H1 (cell line): ENCODE results near the gene LRP8. TPM values are rescaled to one million over a fixed set of nuclear protein-coding genes. Genes with fewer than 3 reads are reported as not detected.

ENCODE experiments used
- CTCF ChIA-PET: fragments of 300-600 bp; sonication (Branson Sonifier 250); formaldehyde crosslinking; loops from one replicate; lab custom pipeline; 2021; ENCODE audit not compliant: partially characterized antibody; lab: Charles Lee
- POLR2A ChIA-PET: fragments of 300-600 bp; sonication (Branson Sonifier 250); formaldehyde crosslinking; loops from one replicate; lab custom pipeline; 2021; ENCODE audit warnings: inconsistent platforms; ENCODE audit not compliant: partially characterized antibody; lab: Charles Lee
- DNase-seq, 2 experiments: peaks; one replicate each; pipeline versions ENCODE4 v3.0.0 to v3.0.0-alpha.2; 2010 to 2022; ENCODE audit warnings: low spot score in 2 of 2, low read depth in 1 of 2, mixed read lengths in 1 of 2
- FAIRE-seq: peaks from 2 replicates; lab custom pipeline; 2011; peaks lifted over from hg19 to GRCh38; lab: Jason Lieb, UNC
- H2AFZ ChIP-seq: 2 replicates; pipeline ENCODE4 v1.8.1; 2012; ENCODE audit warnings: low read length, inconsistent platforms
- H2AK5ac ChIP-seq: 2 replicates; pipeline ENCODE4 v1.6.1; 2013; ENCODE audit warnings: low read depth, low read length
- H2BK120ac ChIP-seq: replicated peaks from 2 replicates; pipeline ENCODE3; 2013; ENCODE audit warnings: low read depth, low read length, inconsistent platforms
- H2BK12ac ChIP-seq: 2 replicates; pipeline ENCODE4 v1.6.1; 2013; ENCODE audit warnings: low read depth, low read length
- H2BK15ac ChIP-seq: 2 replicates; pipeline ENCODE4 v1.6.1; 2013; ENCODE audit warnings: low read length
- H2BK20ac ChIP-seq: 2 replicates; pipeline ENCODE4 v1.6.1; 2013; ENCODE audit warnings: low read length
- H2BK5ac ChIP-seq: 2 replicates; pipeline ENCODE4 v1.6.1; 2013; ENCODE audit warnings: low read depth, low read length
- H3K14ac ChIP-seq: 2 replicates; pipeline ENCODE4 v1.6.1; 2013; ENCODE audit warnings: inconsistent platforms; ENCODE audit not compliant: insufficient read length
- H3K18ac ChIP-seq: 2 replicates; pipeline ENCODE4 v1.6.1; 2013; ENCODE audit warnings: low read length; ENCODE audit errors: extremely low read depth
- H3K23ac ChIP-seq: 2 replicates; pipeline ENCODE4 v1.6.1; 2013; ENCODE audit warnings: inconsistent platforms; ENCODE audit not compliant: insufficient read length
- H3K23me2 ChIP-seq: 2 replicates; pipeline ENCODE4 v1.6.1; 2013; ENCODE audit warnings: low read depth, low read length
- H3K27ac ChIP-seq: 2 replicates; pipeline ENCODE4 v1.6.1; 2011; ENCODE audit warnings: low read depth, low read length, inconsistent platforms
- H3K27me3 ChIP-seq, 4 experiments: replicated peaks in 1 of 4; 1 replicate in 1 of 4; 2 replicates in 3 of 4; pipeline versions ENCODE4 v1.6.1 to v1.8.1; 2011 to 2013; ENCODE audit warnings: low read length in 3 of 4, mild to moderate bottlenecking in 3 of 4, inconsistent platforms in 2 of 4, mixed read lengths in 2 of 4, moderate library complexity in 1 of 4; ENCODE audit not compliant: control insufficient read depth in 3 of 4, insufficient read depth in 3 of 4; ENCODE audit errors: extremely low read depth in 1 of 4
- H3K36me3 ChIP-seq, 4 experiments: 2 replicates each; pipeline versions ENCODE4 v1.6.1 to v1.8.1; 2011 to 2013; ENCODE audit warnings: mild to moderate bottlenecking in 4 of 4, low read length in 3 of 4, moderate library complexity in 2 of 4, control low read depth in 1 of 4, inconsistent platforms in 1 of 4; ENCODE audit not compliant: insufficient read depth in 4 of 4, control insufficient read depth in 2 of 4
- H3K4ac ChIP-seq: replicated peaks from 2 replicates; pipeline ENCODE3; 2013; ENCODE audit warnings: low read length, low read depth, mixed read lengths, inconsistent platforms; ENCODE audit not compliant: insufficient read length
- H3K4me1 ChIP-seq, 4 experiments: replicated peaks in 1 of 4; 1 replicate in 1 of 4; 2 replicates in 3 of 4; pipeline versions ENCODE4 v1.6.1 to v1.8.1; 2011 to 2013; ENCODE audit warnings: low read length in 3 of 4, inconsistent platforms in 2 of 4, mixed read lengths in 1 of 4; ENCODE audit not compliant: insufficient read depth in 4 of 4, control insufficient read depth in 3 of 4
- H3K4me2 ChIP-seq, 2 experiments: 2 replicates each; pipeline versions ENCODE4 v1.6.1 to v1.8.1; 2011 to 2013; ENCODE audit warnings: low read depth in 2 of 2, low read length in 2 of 2, control low read depth in 1 of 2, inconsistent platforms in 1 of 2, mild to moderate bottlenecking in 1 of 2; ENCODE audit not compliant: insufficient read depth in 1 of 2
- H3K4me3 ChIP-seq, 4 experiments: fragments of 200-600, 300-600 bp in 1 of 4; sonication (generic), shearing (Covaris generic), sonication (Bioruptor Twin) in 1 of 4; 2 replicates each; pipeline versions ENCODE4 v1.5.1 to v1.8.1; 2011 to 2016; ENCODE audit warnings: low read length in 4 of 4, low read depth in 3 of 4, control low read depth in 2 of 4, inconsistent platforms in 2 of 4, mild to moderate bottlenecking in 2 of 4, mixed read lengths in 1 of 4, moderate library complexity in 1 of 4; ENCODE audit not compliant: insufficient read depth in 2 of 4; ENCODE audit errors: extremely low read depth in 1 of 4
- H3K56ac ChIP-seq: replicated peaks from 2 replicates; pipeline ENCODE3; 2013; ENCODE audit warnings: low read depth, mild to moderate bottlenecking, mixed read lengths, low read length, inconsistent platforms; ENCODE audit not compliant: insufficient read length
- H3K79me1 ChIP-seq: 2 replicates; pipeline ENCODE4 v1.6.1; 2013; ENCODE audit warnings: low read depth, low read length, control low read depth
- H3K79me2 ChIP-seq, 2 experiments: 2 replicates each; pipeline versions ENCODE4 v1.6.1 to v1.8.1; 2012 to 2013; ENCODE audit warnings: low read length in 2 of 2, mild to moderate bottlenecking in 2 of 2, inconsistent platforms in 1 of 2; ENCODE audit not compliant: insufficient read depth in 2 of 2, control insufficient read depth in 1 of 2
- H3K9ac ChIP-seq, 4 experiments: replicated peaks in 1 of 4; 1 replicate in 1 of 4; 2 replicates in 3 of 4; pipeline versions ENCODE4 v1.6.1 to v1.8.1; 2011 to 2013; ENCODE audit warnings: low read depth in 3 of 4, low read length in 3 of 4, control low read depth in 2 of 4, mild to moderate bottlenecking in 2 of 4, moderate library complexity in 2 of 4, inconsistent platforms in 1 of 4; ENCODE audit errors: extremely low read depth in 1 of 4
- H3K9me3 ChIP-seq, 2 experiments: 2 replicates each; pipeline versions ENCODE4 v1.6.1 to v1.8.1; 2012 to 2013; ENCODE audit warnings: mild to moderate bottlenecking in 2 of 2, moderate library complexity in 2 of 2, control low read depth in 1 of 2, inconsistent platforms in 1 of 2, low read depth in 1 of 2, low read length in 1 of 2, mixed read lengths in 1 of 2; ENCODE audit not compliant: insufficient read depth in 2 of 2
- H4K20me1 ChIP-seq, 2 experiments: replicated peaks in 1 of 2; 2 replicates each; pipeline versions ENCODE3 to v1.8.1; 2011 to 2013; ENCODE audit warnings: inconsistent platforms in 2 of 2, low read length in 2 of 2, mild to moderate bottlenecking in 1 of 2; ENCODE audit not compliant: insufficient read depth in 2 of 2, control insufficient read depth in 1 of 2
- H4K5ac ChIP-seq: 2 replicates; pipeline ENCODE4 v1.6.1; 2013; ENCODE audit warnings: low read length, low read depth, mixed read lengths, inconsistent platforms; ENCODE audit not compliant: insufficient read length
- H4K8ac ChIP-seq: 2 replicates; pipeline ENCODE4 v1.8.0; 2013; ENCODE audit warnings: mild to moderate bottlenecking, moderate library complexity, low read length, inconsistent platforms; ENCODE audit not compliant: insufficient read depth; ENCODE audit errors: extremely low read depth
- H4K91ac ChIP-seq: replicated peaks from 2 replicates; pipeline ENCODE3; 2013; ENCODE audit warnings: low read length, mixed read lengths, inconsistent platforms; ENCODE audit not compliant: insufficient read length
- ATF3 ChIP-seq: IDR thresholded peaks from 2 replicates; pipeline ENCODE4 v1.6.1; 2011; ENCODE audit warnings: low read depth, mild to moderate bottlenecking, low read length; ENCODE audit not compliant: insufficient read depth
- POLR2AphosphoS5 ChIP-seq: IDR thresholded peaks from 2 replicates; pipeline ENCODE4 v1.6.1; 2011; ENCODE audit warnings: low read depth, low read length
- WGBS, 2 experiments: shearing (Covaris generic) in 1 of 2; methylation state at CpG; one replicate each; pipeline versions ENCODE4 v1.1.6 to v1.1.7; 2013 to 2015; ENCODE audit warnings: low lambda C conversion rate in 2 of 2, mixed read lengths in 2 of 2, inconsistent platforms in 1 of 2, low coverage in 1 of 2, missing lambda C conversion rate in 1 of 2; ENCODE audit not compliant: insufficient replicate concordance in 2 of 2, insufficient coverage in 1 of 2, insufficient read length in 1 of 2; ENCODE audit errors: extremely low coverage in 1 of 2, missing lambda C conversion rate in 1 of 2; 5-methylcytosine and 5-hydroxymethylcytosine counted together
- polyA plus RNA-seq, 7 experiments: library from polyadenylated mRNA; depleted of rRNA in 3 of 7; stranded (reverse) in 5 of 7; unstranded in 2 of 7; fragments of >200 nt in 5 of 7; fragments of 200-250 nt in 2 of 7; gene quantifications; 1 replicate in 5 of 7; 2 replicates in 1 of 7; 4 replicates in 1 of 7; pipeline versions ENCODE4 v1.2.1 to v1.2.3, GENCODE V29; 2011 to 2013; ENCODE audit warnings: missing spikeins in 2 of 7, mixed read lengths in 2 of 7
- total RNA-seq: library from RNA; stranded (reverse); fragmentation: NEBNext Ultra II Directional; extraction: Animal tissue kit (Norgen Biotek cat#: 25700); gene quantifications from 2 replicates; pipeline ENCODE4 v1.2.1, GENCODE V29; 2021

Gene LRP8
- total and polyA plus RNA-seq, 2 of the 8 experiments (the other 6 are each of a cell fraction or from before 2014, with no cell fraction given) = 63.2 to 66.4 TPM

- DNase-seq (no peak), FAIRE-seq (no peak)
- Histone ChIP-seq H2AK5ac (no peak overlapping the region), H4K8ac (no peak overlapping the region), H3K79me1 (peaks cover 2% of the 10 kb centered on the region; the same call in 1 of the 2 replicates), H2BK120ac (no peak overlapping the region), H3K56ac (no peak overlapping the region), H4K5ac (no peak overlapping the region), H2BK20ac (no peak overlapping the region), H3K9me3 (peaks cover 19 to 26% of the 10 kb centered on the region in 2 experiments), H2BK5ac (no peak overlapping the region), H2BK15ac (no peak overlapping the region), H3K36me3 (peaks cover 5 to 81% (median 42%) of the 10 kb centered on the region in 4 experiments; a peak in 6 of 8 replicates), H3K4ac (no peak overlapping the region), H4K91ac (no peak overlapping the region), H2AFZ (no peak overlapping the region), H3K79me2 (no peaks in the 10 kb centered on the region), H3K9ac (no peak overlapping the region), H4K20me1 (peaks cover 0 to 5% of the 10 kb centered on the region in 2 experiments), H2BK12ac (no peak overlapping the region), H3K4me2 (no peak overlapping the region), H3K27me3 (no peaks in the 10 kb centered on the region), H3K4me3 (no peak overlapping the region), H3K14ac (no peak overlapping the region), H3K23ac (no peak overlapping the region), H3K23me2 (no peaks in the 10 kb centered on the region), H3K18ac (no peak overlapping the region), H3K4me1 (no peaks in the 10 kb centered on the region), H3K27ac (no peak overlapping the region)
- no peak for TF ChIP-seq ATF3
- no peak for TF ChIP-seq POLR2AphosphoS5
- WGBS, 2 experiments = 84% methylated on average over 1 of the region's 1 CpG; no CpG with 5 or more reads in 1 of the 2 experiments
- ChIA-PET POLR2A (interaction anchor here (1.8 to 2.1 kb wide), 2 partner anchors 10 to 12 kb away, joined by 5 to 6 read pairs; no protein-coding TSS in a partner anchor), CTCF (no interaction called here)
Measured at GRCh38 chr1:53207726-53208125, 120.1 kb downstream of the LRP8 start.
